Stimulated activated CD8-positive, alpha-beta memory T cell treated with anti-CD3 and anti-CD28 coated beads, Interleukin-4, amount 100 ng/mL, for 4 hours (primary cell): ENCODE measurements around the gene DDAH1.
"Not testable (repeated sequence)": the region's sequence is repeated elsewhere in the genome, so short reads cannot be mapped to it uniquely, and the experiment has no call there.

Experiments
- DNase-seq, 2 donors: peaks; one replicate each; pipeline ENCODE4 v3.0.0-alpha.2; 2020; ENCODE audit warnings: low read depth in 2 of 2, low spot score in 1 of 2

Gene DDAH1

DNA sequence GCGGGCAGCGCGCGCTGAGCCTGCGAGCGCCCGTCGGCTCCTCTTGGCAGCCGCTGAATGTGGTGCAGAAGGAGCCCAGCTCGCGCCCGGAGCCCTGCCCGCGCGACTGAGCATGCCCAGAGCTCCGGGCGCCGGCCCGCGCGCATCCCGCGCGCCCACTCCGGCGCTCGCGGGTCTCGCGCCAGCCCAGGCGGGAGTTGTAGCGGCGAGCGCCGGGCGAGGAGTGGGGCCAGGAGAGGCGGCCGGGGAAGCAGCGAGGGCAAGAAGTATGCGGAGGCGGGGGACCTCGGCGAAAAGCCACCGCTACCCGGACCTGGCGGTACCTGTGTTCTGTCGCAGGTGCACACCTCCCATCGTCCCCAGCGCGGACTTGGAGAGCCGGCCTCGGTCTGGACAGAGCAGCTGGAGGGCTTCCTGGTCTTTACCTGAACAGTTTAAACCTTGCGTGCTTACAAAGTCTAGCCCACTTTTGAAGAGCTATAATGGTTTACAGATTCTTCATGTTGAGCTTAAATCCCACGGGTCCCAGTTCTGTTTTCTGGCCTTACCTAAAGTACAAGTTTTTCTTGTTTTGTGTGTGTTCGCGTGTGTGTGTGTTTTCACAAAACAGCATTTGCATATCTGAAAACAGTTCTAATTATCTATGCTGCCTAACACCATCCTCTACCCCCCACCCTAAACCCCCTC, at the start of gene DDAH1:
DDAH1 (minus strand) TSS at position 61 of the 687 bp plus-strand sequence. CDS start 114 bp downstream, outside the sequence.
- no peak for DNase-seq

DNA sequence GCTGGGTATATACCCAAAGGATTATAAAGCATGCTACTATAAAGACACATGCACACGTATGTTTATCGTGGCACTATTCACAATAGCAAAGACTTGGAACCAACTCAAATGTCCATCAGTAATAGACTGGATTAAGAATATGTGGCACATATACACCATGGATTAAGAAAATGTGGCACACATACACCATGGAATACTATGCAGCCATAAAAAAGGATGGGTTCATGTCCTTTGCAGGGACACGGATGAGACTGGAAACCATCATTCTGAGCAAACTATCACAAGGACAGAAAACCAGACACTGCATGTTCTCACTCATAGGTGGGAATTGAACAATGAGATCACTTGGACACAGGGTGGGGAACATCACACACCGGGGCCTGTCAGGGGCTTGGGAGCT, 49.0 kb upstream of the DDAH1 start:
- not testable (repeated sequence) for DNase-seq

DNA sequence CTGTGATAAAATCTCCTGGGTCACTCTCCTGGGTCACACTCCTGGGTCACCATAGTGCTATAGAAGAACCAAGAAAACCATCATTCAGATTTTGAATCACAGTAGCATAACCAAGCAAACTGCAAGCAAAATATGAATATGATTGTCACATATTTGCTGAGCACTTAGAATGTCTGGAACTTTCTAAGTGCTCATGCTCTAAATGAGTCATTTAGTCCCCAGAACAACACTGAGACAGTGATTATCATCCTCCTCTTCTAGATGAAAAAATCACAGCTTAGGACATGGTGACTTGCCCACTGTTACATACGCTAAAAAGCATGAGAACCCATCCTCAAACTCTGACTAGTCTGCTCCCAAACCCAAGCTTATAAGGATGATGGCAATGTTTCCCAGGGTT, 39.5 kb upstream of the DDAH1 start:
- no peak for DNase-seq

DNA sequence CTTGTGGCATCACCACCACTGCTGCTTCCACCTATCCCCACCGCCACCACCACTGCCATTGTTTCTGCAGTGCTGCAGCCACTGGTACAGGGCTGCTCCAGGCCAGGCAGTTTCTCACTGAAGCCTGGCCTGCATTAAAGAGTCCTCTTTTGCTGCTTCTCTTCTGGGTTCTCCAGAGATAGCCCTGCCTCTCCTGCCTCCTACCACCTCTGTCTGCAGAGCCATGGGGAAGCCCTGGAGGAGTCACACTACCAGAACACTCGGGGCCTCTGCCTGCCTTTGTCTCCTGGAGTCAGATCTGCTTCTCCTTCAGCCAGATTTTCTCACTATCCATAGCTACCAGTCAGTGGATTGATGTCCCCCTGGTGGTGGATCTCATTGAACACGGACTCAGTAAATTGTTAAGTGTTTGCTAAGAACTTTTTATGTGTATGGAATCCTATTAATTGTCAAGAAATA, 37.7 kb upstream of the DDAH1 start:
- DNase-seq, result no peak

DNA sequence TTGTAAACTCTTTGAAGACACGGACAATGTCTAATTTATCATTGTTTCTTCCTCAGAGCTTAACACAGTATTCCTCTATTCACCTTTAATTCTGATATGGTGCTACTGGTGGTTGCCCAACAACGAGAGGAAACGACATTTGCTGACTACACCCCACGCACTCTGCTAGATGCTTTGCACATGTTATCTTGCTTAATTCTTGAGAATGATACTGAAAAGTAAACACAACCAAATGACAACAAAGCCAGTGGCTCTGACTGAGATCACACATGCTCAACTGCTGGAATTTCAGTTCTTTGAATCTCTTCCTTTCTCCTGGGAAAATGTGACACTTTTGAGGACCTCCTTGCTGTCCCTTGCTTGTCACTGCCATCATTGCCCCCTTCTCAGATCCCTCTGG, 37.2 kb upstream of the DDAH1 start:
- DNase-seq, result no peak

DNA sequence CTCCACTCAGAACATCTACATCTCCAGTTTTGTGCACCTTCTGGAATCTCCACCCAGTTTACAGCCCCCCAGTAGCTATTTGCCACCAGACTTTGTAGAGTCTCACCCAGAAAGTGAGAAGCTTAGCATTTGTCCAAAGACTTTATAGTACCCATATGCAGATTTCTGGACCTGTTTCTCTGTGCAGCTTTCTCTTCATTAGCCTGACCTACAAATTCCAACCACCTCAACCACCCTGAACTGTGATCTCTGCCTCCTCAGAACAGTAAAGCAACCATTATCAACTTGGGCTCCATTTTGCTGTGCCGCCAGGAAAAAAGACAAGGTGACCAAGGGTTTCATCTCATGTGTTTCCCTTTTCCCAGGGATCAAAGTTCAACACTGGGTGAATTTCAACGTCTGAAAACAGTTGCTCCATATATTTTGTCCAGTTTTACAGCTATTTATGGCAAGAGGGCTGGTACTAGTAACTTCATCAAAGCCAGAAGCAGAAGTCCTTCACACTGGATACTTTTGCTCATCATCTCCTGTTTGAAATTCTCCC, 36.5 kb upstream of the DDAH1 start:
- no peak for DNase-seq

DNA sequence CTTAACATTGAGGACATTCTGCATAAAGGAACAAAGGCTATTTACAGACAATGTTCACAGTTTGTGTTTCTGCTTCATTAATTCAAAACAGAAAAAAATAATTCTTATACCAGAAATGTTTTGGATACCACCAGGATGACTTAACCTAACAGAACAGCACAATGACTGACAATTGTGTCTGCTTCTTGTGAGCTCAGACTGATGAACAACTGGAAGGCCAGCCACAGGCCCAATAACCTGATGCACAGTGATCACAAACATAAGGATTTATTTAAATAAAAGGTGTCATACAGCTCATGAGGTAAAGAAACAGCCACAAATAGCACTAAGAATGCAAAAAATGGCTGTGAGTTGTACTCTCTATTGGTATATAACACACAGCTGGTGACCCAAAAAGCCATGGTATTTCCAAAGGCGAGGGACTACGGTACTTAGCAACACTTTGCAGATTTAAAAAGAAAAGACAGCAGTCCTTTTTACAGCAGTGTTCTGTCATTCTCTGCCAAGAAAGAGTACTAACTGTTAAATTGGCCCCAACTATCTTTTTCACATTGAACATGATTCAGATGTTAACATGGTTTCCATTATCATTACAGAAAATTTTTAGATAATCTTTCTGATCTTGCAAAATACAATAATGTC, 32.1 kb upstream of the DDAH1 start:
- DNase-seq, result no peak

DNA sequence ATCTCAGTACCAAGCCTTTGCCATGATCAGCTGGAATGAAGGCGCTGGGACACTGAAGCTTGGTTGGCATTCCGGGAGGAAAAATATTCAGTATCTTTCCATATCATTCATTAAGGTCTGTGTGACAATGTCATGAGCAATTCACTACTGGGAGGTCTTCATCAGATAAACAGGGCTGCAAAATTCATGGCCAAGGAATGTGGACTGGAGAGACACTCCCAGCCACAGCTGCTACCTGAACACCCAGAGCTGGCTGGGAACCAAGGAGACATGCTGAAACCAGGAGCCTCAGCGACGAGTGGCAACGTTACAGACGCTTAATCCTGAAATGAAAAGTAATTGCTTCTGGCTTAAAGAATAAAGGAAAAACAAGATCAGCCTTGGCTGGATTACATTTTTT, 30.6 kb upstream of the DDAH1 start:
- no peak for DNase-seq

DNA sequence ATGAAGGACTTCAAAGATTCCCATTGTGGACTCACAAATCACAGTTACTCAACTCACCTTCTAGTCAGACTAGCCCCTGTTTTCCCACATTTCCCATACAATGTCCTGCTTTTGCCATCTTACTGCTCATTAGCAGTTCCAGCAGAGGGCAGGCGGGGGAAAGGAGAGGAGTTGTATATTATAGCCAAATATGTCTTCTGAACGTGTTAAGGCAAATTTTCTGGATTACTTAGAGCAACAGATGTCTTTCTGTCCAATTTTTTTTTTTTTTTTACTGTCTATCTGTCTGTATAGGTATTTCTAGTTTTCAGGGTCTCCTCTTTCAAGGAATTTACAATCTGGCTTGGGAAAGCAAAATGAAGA, 29.9 kb upstream of the DDAH1 start:
- no peak for DNase-seq

DNA sequence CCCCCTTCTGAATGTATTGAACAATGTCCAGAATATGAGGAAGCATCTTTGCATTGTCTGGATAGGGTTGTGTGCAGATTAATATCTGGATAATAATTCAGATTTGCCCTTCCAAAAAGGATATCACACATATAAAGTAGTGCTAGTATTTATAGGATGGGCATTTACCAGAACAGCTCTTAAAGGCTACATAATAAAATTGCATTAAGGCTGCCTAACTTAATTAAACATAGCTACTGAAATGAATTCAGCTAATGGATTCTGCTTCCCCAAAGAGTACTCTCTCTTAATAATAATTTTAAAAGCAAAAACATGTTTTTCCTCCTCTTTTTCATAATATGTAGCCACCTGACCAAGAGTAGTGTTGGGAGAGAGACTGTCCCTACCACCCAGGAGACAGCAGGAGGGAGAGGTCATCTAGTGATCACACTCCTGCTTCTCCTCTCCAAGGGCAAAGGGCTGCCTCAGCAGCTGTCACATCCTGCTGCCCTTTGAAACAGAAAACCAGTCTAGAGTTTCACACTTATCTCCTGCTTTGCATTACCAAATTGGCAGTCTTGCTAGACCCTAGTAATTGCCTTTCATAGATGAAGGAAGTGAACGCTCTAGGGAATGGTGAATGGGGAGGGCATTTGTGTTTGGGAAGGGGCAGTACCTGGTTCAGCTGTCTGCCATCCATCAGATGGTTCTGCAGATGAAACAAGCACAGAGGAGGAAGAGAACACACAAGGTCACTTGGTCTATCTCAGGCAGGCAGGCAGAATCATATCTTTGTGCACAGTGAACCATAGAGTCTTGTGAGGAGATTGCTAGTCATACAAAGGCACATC, 29.3 kb upstream of the DDAH1 start:
- no peak for DNase-seq

DNA sequence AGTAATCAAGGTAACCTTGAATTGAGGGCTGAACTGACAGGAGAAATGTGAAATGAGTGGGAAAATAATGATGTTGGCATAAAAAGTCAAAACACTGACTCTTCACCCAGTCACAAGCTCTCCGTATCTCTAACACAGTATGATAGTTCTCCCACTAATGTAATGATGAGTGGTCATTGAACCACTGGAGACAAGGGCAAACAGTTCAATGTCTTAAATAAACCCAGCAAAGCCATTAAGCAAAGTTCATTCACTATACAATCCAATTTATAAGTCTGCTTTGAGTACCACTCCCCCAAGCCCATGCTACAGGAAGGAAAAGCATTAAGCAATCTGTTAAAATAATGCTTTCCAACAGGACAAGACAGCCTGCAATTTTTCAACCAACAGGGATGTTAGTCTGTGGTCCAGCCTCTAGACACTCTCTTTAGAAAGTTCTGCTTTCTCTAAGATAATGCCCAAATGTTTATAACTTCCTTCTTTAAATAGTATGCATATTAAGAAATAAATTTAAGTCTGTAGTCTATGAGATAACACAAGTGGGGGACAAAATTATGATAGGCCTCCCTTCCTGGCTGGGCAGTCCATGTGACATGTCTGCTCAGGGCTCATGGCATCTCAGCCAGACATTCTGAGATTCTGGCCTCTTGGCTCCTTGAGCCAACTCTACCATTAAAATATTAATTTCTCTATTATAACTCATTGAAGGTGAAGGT, 25.5 kb upstream of the DDAH1 start:
- no peak for DNase-seq

DNA sequence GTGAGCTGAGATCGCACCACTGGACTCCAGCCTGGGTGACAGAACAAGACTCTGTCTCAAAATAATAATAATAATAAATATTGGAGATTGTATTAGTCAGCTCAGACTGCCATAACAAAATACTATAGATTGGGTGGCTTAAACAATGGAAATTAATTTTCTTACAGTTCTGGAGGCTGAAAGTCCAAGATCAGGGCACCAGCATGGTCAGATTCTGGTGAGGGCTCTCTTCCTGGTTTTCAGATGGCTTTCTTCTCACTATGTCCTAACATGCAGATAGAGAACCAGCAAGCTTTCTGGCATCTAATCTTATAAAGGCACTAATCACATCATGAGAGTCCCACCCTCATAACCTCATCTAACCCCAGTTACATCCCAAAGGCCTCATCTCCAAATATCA, 23.2 kb upstream of the DDAH1 start:
- DNase-seq, result no peak

DNA sequence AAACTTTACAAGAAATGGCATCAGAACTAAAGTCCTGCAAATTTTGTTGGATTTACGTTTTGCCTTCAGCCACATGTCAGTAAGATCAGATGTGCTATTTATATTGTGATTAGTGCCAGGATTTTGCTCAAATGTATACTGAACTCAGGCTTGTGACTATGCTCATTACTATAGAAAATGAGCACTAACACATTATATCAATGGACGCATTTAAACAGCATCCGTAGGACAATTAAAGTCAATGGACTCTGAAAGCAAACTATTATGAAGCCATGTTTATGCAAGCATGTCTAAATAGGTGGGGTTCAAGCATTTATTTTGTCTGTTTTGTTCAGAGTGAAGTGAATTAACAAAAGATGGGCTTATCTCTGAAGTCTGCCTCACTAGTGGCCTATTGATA, 20.6 kb upstream of the DDAH1 start:
- no peak for DNase-seq

DNA sequence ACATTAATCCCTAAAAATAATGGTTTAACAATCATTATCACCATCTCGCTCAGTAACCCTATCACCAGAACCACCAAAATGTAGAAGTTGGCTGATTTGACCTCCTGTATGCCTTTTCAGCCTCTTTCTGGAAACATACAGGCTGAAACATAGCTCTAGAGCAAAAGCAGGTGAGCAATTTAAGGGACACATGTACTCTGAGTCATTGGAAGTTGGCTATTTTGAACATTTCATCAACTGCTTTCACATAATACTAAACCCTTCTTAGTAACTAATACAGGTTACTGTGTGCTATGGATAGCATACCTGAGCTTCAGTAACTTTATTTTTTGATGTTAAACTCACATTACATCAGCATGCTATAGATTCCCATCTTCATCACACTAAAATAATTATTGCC, 19.8 kb upstream of the DDAH1 start:
- no peak for DNase-seq

DNA sequence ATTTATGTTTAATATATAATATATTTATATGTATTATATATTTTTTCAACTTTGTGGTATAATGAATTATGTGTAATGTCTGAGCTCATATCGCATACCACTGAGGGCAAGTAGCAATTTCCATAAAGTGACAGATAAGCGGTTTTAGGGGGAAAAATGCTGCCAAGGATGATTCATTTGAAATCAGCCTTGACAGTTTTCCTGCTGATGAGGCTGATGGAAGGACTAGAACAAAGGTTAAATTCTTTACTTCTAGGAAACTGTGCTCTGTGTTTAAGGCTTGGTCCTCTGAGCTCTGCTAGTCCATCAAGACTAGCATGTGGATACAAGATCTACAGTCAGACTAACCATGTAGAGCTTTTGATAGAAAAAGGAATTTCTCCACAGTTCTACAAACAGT, 19.3 kb upstream of the DDAH1 start:
- DNase-seq, result no peak

DNA sequence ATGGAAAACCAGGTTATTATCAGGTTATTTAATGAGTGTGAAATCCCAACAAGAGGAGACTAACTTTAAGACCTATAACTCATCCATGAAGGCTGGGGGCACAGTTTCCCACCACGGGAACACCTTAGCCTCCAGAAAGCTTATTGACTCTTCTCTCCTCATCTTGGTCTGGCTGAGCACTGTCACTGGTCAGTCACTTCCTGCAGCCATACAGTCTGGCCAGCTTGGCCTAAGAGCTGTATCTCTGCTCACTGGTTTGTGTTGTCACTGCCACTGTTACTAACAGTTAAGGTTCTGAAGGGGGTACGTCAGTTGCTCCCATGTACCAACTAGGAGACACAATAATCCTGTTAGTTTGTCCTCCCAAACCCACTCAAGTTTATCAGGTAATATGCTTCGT, 16.7 kb upstream of the DDAH1 start:
- no peak for DNase-seq

DNA sequence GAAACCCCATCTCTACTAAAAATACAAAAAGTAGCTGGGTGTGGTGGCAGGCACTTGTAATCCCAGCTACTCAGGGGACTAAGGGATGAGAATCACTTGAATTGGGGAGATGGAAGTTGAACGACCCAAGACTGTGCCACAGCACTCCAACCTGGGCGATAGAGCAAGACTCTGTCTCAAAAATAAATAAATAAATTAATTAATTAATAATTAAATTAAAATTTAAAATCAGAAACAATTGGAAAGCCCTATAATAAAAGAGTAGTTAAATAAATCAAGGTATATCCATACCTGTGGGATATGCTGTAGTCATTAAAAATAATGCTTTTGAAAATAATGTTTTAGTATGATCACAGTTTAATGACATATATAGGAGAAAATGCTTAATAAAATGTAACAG, 15.6 kb upstream of the DDAH1 start:
- DNase-seq, result no peak

DNA sequence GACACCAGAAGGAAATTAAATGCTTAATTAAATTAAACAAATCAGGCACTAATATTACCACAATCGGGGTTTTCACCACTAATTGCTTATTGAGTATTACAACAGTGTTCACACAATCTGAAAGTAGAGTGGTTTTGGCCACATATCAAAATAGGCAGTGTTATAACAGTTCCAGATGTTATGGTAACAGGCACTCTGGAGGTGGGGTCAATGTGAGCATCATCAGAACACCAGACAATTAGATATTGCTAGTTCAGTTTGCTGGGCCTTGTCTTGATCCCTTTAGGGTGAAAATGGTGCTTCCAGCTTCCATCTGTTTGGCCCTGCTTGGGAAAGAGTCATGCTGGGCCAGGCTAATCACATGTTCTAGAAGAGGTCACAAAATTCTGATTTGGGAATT, 14.5 kb upstream of the DDAH1 start:
- no peak for DNase-seq

DNA sequence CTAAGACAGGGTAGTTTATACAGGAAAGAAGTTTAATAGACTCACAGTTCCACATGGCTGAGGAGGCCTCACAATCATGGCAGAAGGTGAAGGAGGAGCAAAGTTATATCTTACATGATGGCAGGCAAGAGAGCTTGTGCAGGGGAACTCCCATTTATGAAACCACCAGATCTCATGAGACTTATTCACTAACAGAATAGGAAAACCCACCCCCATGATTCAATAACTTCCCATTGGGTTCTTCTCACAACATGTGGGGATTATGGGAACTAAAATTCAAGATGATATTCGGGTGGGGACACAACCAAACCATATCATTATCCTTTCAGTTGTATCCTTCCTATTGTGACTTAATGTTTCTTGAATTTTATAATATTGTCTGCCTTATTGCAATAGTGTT, 13.4 kb upstream of the DDAH1 start:
- no peak for DNase-seq

DNA sequence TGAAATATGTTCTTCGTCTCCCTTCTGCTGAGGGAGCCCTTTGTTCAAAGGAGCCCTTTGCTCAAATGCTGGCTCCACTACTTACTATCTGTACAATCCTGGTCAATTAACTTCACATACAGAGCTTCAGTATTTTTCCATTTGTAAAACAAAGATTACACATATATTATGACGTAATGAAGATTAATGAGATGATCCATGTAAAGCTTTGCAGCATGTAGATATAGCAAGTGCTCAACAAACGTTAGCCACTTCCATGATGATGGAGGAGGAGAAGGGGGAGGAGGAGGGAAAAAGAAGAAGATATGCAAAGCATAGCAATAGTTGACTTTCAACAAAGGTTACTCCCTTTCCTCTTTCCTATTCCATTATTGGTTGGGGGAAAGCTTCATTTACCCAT, 10.1 kb upstream of the DDAH1 start:
- no peak for DNase-seq

DNA sequence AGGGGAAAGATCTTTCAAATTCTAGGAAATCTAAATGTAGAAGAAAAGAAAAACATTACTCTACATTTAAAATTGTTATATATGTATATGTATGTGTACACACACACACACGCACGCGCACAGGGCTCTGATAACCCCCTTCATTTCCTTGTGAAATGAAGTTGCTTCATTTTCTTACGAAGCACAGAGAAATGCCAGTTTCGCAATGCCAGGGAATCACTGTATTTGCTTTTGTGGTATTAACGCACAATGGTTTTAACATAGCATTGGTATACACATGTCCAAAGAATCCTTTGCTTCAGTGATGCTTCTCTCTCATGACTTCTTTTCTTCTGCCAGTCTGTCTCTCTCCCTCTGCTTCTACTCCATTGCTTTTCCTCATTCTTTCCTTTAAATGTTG, 8.4 kb upstream of the DDAH1 start:
- DNase-seq, result no peak
